GM19023 (cell line): ENCODE results near the gene CC2D1B.
"Not testable (repeated sequence)": the region's sequence is repeated elsewhere in the genome, so short reads cannot be mapped to it uniquely, and the experiment has no call there.

ENCODE experiments used
- ATAC-seq: cut with Tn5 transposase; IDR thresholded peaks from one replicate; pipeline ENCODE4 v1.9.1; 2021; ENCODE audit warnings: mild to moderate bottlenecking, moderate library complexity; ENCODE audit not compliant: unreplicated experiment

CC2D1B gene, protein sequence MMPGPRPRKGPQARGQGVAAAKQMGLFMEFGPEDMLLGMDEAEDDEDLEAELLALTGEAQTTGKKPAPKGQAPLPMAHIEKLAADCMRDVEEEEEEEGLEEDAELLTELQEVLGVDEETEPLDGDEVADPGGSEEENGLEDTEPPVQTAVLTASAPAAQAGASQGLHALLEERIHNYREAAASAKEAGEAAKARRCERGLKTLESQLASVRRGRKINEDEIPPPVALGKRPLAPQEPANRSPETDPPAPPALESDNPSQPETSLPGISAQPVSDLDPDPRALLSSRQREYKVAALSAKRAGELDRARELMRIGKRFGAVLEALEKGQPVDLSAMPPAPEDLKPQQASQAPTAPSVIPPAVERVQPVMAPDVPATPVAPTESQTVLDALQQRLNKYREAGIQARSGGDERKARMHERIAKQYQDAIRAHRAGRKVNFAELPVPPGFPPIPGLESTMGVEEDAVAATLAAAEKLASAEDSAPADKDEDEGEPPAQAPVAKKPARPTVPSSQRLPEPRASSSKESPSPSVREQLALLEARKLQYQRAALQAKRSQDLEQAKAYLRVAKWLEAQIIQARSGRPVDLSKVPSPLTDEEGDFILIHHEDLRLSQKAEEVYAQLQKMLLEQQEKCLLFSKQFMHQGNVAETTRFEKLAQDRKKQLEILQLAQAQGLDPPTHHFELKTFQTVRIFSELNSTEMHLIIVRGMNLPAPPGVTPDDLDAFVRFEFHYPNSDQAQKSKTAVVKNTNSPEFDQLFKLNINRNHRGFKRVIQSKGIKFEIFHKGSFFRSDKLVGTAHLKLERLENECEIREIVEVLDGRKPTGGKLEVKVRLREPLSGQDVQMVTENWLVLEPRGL

DNA sequence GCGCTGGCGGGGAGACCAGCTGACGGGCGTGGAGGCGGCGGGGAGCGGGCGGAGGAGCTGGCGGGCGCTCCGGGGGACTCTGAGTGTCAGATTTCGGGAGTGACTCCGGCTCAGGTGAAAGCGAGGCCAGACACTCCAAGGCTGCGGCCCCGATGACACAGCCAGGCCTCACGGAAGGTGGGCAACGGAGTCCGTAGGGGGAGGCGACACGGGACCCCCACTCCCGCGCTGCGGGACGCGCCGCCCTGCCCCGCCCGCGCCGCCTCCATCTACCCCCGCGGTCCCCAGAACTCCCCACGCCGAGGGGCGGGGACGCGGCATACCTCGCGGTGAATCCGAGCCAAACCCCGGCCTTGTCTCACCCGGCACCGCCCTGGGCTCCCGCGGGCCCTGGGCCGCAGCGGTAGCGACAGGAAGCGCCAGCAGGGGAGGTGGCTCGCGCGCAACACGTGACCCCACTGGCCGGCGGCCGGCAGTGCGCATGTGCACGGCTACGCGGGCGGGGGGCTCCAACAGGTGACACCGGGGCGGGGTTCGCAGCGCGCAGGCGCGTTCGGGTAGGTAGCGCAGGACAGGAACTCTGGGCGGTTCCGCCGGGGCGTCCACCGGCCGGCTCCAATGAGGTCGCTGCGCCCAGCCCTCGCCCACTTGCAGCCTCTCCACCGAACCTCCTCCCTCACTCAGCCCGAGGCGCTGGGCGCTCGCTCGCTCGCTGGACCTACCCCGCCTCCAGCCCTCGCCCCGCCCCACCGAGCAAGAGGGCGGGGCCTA, at the start of gene CC2D1B:
TSS of gene CC2D1B (minus strand) at position 460 of the 771 bp plus-strand sequence. CDS start 1,585 bp downstream, outside the sequence.
- ATAC-seq, result peak; percentile 92

DNA sequence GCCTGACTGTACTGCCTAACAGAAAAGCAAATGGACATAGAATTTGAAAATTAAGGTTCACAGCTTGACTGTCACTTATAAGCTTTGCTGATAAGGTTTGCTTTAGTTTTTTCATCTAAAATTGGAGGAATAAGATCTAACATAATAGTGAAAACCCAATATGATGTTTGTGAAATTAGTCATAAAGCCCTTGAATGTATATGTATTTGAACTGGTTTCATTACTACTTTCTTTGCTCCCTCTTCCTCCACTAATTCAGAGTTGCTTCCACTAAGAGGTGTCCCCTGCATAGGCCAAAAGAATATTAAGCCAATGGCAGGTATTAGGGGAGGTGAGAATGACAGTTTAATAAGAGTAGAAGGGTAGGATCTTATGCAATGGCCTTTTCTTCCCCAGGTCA, 48.9 kb upstream of the CC2D1B start:
- no peak for ATAC-seq

DNA sequence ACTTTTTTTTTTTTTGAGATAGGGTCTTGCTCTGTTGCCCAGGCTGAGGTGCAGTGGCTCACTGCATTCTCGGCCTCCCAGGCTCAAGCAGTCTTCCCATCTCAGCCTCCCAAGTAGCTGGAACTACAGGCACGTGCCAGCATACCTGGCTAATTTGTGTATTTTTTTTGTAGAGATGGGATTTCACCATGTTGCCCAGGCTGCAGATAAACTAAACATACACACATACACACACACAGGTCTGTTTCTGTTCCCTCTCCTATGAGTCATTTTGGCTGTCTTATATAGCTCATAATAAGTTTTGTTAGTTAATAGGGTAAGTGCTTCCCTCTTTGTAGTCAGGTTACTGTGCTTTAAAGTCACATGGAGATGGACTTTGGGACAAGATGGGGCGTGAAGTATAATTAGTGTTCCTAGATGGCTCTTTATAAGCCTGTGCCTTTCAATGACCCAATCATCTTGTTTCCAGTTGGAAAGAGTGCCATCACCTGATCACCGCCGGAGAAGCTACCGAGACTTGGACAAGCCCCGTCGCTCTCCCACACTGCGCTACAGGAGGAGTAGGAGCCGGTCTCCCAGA, 47.5 kb upstream of the CC2D1B start:
- no peak for ATAC-seq

DNA sequence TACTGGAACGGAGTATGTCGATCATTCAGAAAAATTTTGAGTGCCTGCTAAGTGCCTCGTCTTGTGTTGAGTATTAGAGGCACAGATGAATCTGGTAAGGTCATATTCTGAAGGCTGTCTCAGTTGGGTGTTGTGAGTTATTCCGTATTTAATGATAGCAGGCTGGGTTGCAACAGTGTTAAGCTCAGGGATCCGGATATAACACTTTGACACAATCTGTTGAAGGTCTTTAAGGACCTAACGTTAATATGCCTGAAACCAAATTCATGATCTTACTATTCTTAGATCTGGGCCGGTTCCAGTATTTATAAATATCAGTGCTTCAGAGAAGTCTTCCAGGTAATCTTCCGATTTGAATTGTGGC, 39.0 kb upstream of the CC2D1B start:
- no peak for ATAC-seq

DNA sequence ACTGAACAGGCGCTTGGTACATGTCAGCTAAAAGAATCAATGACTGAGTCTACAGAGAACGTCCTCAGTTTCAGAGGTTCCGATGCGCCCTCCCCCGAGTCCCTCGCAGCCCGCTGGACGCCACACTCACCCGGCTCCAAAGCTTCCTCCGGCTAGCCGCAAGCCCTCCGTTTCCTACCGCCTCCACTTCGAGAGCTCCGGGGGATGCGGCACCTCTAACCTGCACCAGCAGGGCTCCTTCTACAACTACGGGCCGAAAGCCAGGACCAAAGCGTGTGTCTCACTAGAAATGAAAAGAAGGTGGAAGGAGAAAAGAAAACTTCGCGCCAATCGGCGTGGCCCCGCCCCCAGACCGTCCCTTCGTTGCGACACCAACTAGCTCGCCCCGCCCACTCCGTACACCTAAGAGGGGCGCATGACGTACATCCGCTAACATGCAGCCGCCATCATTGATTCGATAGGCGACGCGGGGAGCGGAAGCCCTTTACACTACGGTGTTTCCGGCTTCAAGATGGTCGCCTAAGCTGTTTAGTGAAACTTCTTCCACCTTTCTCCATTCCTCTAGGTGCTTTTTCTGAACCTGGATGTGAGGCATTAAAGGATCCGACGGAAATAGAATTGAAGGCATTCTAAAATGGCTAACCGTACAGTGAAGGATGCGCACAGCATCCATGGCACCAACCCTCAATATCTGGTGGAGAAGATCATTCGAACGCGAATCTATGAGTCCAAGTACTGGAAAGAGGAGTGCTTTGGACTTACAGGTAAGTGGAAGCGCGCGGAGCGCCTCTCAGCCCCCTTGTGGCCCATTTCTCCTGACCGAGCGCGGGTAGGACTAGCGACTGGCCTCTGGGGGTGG, 38.3 kb upstream of the CC2D1B start, which contains the start of the genes ORC1 and PRPF38A:
TSS of gene ORC1 (minus strand) at position 308 of the 859 bp plus-strand sequence. CDS start 2,200 bp downstream, outside the sequence.
TSS of gene PRPF38A (plus strand) at position 487 of the 859 bp plus-strand sequence. CDS start at position 635, 148 bp downstream.
- ATAC-seq, result peak; percentile 95

DNA sequence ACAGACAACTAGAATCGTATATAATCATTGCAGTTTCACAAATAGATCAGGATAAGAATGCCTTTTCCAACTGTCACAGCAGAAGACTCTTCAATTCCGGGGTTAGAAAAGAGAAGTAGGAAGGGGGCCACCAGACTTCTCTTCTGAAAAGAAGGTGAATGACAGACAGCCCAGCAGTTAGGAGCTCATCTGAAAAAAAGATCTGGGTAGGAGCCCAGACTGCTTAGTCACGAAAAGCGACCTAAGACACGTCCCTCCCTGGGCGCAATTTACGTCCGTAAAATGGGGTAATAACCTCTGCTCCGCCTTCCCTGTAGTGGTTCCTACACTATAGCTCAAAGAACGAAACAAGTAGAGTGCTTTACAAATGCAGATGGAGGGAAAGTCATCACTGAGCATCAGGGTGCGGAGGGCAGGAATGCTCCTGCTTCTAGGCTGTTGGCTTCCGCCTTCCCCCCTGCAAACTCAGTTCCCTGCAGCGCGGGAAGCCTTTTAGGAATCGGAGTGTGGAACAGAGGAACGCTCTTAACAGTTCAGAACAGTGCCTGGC, 37.6 kb upstream of the CC2D1B start:
- ATAC-seq, result peak; percentile 39

DNA sequence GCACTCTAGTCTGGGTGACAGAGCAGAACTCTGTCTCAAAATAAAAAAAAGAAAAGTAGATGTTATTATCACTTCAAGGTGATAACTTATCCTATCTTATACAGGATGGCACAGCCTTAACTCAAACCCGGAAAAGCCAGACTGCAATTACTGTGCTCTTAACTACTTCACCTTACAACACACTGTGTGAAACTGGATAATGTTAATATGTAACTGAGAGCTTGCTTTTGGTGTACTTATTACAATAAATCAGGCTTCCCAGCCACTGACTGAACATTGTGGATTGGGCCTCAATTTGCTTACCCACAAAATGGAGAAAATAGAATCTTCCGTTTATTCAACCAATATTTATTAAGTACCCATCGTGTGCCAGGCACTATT, 36.8 kb upstream of the CC2D1B start:
- no peak for ATAC-seq

DNA sequence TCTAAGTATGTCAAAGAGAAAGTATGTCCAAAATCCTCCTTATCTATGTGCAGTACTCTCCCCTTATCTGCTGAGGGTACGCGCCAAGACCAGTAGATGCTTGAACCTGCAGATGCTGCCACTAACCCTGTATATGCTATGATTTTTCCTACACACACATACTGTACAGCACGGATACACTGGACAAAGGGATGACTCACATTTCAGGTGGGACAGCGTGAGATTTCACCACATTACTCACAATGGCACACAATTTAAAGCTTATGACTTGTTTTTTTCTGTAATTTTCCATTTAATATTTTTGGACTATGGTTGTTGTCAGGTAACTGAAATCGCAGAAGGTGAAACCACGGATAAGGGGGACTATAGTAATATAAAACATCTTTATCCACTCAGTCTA, 34.1 kb upstream of the CC2D1B start:
- no peak for ATAC-seq

DNA sequence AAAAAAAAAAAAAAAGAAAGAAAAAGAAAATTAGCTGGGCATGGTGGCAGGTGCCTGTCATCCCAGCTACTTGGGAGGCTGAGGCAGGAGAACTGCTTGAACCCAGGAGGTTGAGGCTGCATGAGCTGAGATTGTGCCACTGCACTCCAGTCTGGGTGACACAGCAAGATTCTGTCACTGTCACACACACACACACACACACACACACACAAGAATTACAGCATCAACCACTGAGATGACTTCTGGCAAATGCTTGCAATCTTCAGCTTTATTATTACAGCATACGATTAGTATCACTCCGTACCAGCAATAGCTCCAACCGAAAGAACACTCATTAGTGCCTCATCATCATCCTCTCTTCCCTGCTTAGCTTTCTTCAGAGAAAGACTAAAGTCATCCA, 33.6 kb upstream of the CC2D1B start:
- no peak for ATAC-seq

DNA sequence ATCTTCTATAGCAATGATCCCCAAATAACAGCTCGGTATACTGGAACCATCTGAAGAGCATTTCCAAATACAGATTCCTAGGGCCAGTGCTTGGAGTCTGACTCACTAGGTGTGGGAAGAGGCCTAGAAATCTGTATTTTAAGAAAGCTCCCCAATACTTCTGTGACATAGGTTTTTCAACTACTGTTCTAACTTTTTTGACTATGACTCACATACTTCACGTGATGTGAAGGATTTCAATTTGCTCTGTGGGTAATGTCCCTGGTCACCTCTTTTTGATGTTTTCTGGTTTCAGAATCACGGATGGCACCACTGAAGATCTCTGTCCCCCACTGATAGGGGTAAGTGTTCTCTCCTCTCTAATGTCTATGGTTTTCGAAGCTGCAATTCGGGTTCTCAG, 27.2 kb upstream of the CC2D1B start:
- ATAC-seq, result no peak

DNA sequence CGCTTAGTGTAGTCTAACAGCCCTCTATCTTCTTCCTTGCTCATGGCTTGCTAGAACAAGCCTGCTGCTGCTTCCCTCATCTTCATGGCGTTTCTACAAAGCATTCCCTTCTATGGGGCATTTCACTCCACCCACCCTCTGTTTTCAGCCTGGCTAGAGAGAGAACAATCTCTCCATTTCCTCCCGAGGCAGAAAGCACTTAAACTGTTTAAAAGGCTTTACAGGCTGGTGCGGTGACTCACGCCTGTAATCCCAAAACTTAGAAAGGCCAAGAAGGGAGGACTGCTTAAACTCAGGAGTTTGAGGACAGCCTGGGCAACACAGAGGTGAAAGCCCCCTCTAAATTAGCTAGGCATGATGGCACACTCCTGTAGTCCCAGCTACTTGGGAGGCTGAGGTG, 20.5 kb upstream of the CC2D1B start:
- no peak for ATAC-seq

DNA sequence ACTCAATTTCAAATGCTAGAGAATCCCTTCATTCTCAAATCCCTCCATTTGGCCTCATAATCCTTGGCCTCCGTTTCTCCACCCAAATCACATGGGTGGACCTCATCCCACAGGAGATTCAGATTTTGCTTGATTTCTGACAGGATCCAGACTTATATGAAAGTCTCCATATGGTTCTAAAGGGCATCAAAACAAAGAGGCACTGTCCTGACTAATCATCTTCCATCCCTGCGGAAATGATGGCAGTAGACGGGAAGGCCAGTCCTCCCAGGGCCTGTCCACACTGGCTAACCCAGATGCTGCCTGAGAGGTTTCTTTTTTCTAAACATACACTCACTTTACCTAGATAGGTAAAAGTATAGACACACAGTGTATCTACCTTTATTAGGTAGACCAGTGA, 19.4 kb upstream of the CC2D1B start:
- ATAC-seq, result no peak

DNA sequence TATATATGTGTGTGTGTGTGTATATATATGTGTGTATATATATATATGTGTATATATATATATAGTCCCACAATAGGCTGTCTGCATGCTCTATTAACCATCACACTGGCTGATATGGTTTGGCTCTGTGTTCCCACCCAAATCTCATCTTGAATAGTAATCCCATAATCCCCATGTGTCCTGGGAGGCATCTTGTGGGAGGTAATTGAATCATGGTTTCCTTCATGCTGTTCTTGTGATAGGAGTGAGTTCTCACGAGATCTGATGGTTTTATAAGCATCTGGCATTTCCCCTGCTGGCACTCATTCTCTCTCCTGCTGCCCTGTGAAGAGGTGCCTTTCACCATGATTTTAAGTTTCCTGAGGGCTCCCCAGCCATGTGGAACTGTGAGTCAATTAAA, 3.8 kb upstream of the CC2D1B start:
- ATAC-seq, result not testable (repeated sequence)

DNA sequence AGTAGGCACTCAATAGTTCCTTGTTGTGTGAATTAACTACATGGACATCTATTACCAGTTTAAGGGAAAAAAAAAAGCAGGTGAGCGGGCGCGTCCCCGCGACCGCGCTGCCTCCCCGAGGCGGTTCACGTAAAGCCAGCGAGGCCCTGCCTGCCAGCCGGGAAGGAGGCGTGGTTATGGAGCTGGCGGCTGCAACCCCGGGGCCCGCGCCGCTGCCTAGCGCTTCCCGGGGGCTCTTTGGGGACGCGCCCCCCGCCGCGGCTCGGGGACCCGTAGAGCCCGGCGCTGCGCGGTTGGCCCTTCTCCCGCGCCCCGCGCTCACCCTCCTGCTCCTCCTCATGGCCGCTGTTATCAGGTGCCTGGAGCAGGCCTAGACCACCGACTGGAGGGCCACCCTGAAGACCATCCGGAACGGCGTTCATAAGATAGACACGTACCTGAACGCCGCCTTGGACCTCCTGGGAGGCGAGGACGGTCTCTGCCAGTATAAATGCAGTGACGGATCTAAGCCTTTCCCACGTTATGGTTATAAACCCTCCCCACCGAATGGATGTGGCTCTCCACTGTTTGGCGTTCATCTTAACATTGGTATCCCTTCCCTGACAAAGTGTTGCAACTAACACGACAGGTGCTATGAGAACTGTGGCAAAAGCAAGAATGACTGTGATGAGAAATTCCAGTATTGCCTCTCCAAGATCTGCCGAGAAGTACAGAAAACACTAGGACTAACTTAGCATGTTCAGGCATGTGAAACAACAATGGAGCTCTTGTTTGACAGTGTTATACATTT, 2.6 kb upstream of the CC2D1B start:
- no peak for ATAC-seq

DNA sequence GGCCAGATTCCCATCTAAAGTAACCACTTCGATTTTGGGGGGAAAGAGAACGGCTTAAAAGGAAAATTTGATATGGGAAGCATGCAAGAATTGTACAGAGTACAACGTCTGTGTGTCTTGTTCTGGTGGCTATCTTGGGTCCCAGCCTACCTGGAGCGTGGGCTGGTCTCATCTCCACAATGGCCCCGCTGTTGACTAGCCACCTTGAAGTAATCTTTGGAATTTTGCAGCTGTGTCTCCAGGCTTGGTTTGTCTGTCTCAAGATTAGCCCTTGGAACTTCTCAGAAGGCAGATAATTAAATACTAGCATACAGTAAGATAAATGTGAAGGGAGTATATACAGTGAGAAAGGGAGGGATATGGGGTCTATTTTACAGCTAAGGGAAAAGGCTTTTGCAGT, 1.3 kb upstream of the CC2D1B start:
- no peak for ATAC-seq

DNA sequence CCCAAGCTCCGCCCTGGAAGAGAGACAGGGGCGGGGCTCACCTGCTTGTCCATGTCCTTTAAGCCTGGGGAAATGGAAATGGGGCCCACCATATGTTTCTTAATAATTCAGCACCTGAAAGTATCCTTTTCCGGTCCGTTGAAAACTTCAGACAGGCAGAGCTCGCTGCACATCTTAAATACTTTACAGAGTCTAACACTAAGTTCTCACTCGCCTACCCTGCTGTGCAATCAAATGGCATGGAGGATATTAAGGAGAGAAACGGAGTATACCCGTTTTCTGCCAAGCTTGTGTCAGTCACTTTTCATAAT, 467 bp upstream of the CC2D1B start:
- no peak for ATAC-seq

DNA sequence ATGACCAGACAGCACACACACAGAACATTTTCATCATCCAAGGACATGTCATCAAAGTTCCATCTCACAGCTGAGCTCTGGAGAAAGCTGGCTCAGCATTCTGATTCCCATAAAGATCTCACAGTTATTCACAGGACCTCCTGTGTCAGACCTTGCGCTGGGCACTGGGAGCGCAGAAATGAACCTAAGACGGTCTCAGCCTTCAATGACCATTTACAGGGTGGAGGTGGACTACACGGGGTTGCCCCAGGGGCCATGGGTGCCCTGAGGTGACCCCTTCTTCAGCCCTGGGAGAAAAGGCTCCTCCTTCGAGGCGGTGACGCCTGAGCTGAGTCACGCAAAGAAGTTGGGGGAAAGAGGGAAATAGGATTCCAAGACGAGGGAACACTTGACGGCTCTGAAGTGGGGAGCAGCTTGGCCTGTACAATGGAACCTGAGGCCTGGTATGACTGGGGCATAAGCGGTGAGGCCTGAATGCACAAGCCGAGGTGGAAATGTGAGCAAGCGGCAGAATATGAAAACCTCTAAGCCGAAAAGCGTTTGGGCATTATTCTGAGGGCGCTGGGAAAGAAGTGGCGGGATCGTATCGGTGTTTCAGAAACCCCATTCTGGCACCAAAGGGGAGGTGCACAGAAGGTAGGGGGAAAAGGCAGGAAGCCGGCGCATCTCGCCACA, 797 bp downstream of the CC2D1B start:
- no peak for ATAC-seq

DNA sequence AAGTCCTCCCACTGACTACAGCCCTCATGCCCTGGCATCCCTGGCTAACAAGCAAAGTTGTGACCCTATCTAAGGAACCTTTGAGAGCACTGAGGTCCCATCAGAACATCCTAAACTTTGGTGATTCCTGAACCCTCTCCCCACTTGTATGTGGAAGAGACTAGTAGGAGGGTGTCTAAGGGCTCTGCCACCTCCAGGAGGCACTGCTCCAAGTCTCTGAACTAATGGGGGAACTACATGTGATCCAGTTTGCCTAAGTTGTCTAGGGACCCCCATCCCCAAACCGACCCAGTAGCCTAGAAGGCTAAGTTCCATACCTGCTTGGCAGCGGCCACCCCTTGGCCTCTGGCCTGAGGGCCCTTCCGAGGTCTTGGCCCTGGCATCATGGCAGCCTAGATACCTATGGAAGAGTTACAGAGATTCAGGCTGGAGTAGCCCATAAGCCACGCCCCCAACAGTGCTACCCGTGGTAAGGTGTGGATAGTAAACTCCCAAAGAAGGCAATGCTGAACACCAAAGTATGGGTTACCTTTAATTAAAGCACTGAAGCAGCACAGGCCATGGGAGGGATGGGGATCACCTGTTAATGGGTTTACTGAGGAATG, 1.7 kb downstream of the CC2D1B start:
- ATAC-seq, result no peak
